Pancreas (tissue), 10 donors: ENCODE results near the gene PARL. TPM values are rescaled to one million over a fixed set of nuclear protein-coding genes. Genes with fewer than 3 reads are reported as not detected.

Experiments
- ATAC-seq, 4 donors: fragments of 200-7000 bp; cut with Tn5 transposase; one replicate each; pipeline versions ENCODE4 v1.8.0 to v1.9.1; 2020; ENCODE audit warnings: mild to moderate bottlenecking in 4 of 4, moderate library complexity in 4 of 4
- DNase-seq, 6 donors: peaks; one replicate each; pipeline ENCODE4 v3.0.0-alpha.2; 2020
- FAIRE-seq: peaks from 2 replicates; lab custom pipeline; 2012; peaks lifted over from hg19 to GRCh38; lab: Jason Lieb, UNC
- H3K27ac ChIP-seq, 4 donors: fragments of 200-600 bp; sonication (generic); 1 replicate in 3 of 4; 2 replicates in 1 of 4; pipeline versions ENCODE4 v1.5.0 to v1.8.0; 2020
- H3K27me3 ChIP-seq, 4 donors: fragments of 200-600 bp; one replicate each; pipeline ENCODE4 v1.8.0; 2021
- H3K36me3 ChIP-seq, 3 donors: fragments of 200-600 bp; sonication (generic) in 1 of 3; one replicate each; pipeline versions ENCODE4 v1.5.0 to v1.8.0; 2020 to 2021
- H3K4me1 ChIP-seq, 3 donors: fragments of 200-600 bp; one replicate each; pipeline ENCODE4 v1.8.0; 2021
- H3K4me3 ChIP-seq, 4 donors: fragments of 200-600 bp; sonication (generic) in 2 of 4; one replicate each; pipeline versions ENCODE4 v1.5.0 to v1.8.0; 2020 to 2021
- H3K9me3 ChIP-seq, 4 donors: fragments of 200-600 bp; one replicate each; pipeline ENCODE4 v1.8.0; 2021
- WGBS, 2 donors: extraction: QIAGEN DNeasy Blood & Tissue Kit; methylation state at CpG; one replicate each; pipeline ENCODE4 v1.1.7; 2013; 5-methylcytosine and 5-hydroxymethylcytosine counted together
- intact Hi-C, 3 donors: fragments of 100-400 bp; cut with DNase I; formaldehyde crosslinking; loops; one replicate each; pipeline versions ENCODE4 v1.11.1 to v1.14.2; 2022
- polyA plus RNA-seq, 2 donors: library from polyadenylated mRNA; stranded (reverse); fragments of 200-250 nt; gene quantifications; one replicate each; pipeline ENCODE4 v1.2.3, GENCODE V29; 2013
- total RNA-seq, 6 donors: library from RNA; stranded (reverse); fragmentation: NEBNext Ultra II Directional in 4 of 6; extraction: Animal tissue kit (Norgen Biotek cat#: 25700) in 4 of 6; gene quantifications; one replicate each; pipeline versions ENCODE4 v1.2.1 to v1.2.4, GENCODE V29; 2021 to 2023
- TF ChIP-seq, protein P1 (sequence below), 4 donors: fragments of 200-600 bp; sonication (generic) in 3 of 4; IDR thresholded peaks; one replicate each; pipeline versions ENCODE4 v1.5.0 to v1.8.0; 2021; ENCODE audit warnings: antibody characterized with exemption in 4 of 4
- donor health status: healthy with polysubstance abuse.
- donor health status: DM: no; HTN: no; CAD: no; lungs with moderate emphysema.
- donor health status: DM: no; HTN: no; CAD: no.
- donor health status: control.
- donor health status: control.
- donor health status: Bipolar disorder and iron deficiency.
- donor health status: DM: yes; HTN: yes; CAD: no.
- donor health status: DM: no; HTN: no; CAD: no.
- donor health status: DM: no; HTN: no; CAD: no.
- donor health status: DM: yes; HTN: yes; CAD: no.

Gene PARL
- total and polyA plus RNA-seq, 8 donors: 26.4 to 65.8 (median 36.1) TPM

DNA sequence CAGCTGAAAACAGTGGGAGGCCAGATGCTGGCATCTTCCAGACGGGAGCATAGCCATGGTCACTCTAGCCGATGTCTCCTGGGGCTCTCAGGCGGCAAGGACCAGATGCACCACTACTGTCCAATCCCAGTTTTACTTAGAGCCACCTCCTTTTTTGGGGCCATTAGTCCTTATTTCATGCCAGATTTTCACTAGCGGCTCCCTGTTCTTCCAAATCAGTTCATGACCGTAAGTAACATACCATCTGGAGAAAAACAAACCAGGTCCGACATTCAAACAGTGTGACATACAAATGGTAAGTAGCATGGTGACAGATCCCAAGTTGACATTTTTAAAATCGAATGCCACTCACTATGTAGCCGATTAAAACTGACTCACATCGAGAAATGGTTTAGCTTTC, 55.2 kb downstream of the PARL start:
- WGBS, 2 donors: 91 to 94% methylated on average over 9 of the region's 9 CpGs
- no peak for FAIRE-seq
- peaks cover 0 to 17% (median 0%) of the 10 kb centered on the region in 3 donors for H3K36me3 ChIP-seq
- H3K4me1 ChIP-seq: peaks cover 0 to 7% (median 0%) of the 10 kb centered on the region in 3 donors
- TF ChIP-seq, protein P1, sequence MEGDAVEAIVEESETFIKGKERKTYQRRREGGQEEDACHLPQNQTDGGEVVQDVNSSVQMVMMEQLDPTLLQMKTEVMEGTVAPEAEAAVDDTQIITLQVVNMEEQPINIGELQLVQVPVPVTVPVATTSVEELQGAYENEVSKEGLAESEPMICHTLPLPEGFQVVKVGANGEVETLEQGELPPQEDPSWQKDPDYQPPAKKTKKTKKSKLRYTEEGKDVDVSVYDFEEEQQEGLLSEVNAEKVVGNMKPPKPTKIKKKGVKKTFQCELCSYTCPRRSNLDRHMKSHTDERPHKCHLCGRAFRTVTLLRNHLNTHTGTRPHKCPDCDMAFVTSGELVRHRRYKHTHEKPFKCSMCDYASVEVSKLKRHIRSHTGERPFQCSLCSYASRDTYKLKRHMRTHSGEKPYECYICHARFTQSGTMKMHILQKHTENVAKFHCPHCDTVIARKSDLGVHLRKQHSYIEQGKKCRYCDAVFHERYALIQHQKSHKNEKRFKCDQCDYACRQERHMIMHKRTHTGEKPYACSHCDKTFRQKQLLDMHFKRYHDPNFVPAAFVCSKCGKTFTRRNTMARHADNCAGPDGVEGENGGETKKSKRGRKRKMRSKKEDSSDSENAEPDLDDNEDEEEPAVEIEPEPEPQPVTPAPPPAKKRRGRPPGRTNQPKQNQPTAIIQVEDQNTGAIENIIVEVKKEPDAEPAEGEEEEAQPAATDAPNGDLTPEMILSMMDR (IDR thresholded peaks at IDR 0.05): no peak
- intact Hi-C loops: no loop called here
- H3K27me3 ChIP-seq: no peaks in the 10 kb centered on the region
- no peak for DNase-seq
- H3K9me3 ChIP-seq: no peaks in the 10 kb centered on the region
- no peak overlapping the region for H3K4me3 ChIP-seq
- no peak for ATAC-seq
- no peak overlapping the region for H3K27ac ChIP-seq

GRCh38 chr3:183828538-183828870, 56.2 kb downstream of the PARL start:
- TF ChIP-seq, protein P1 (IDR thresholded peaks at IDR 0.05): no peak
- DNase-seq: no peak
- H3K27ac ChIP-seq: no peak overlapping the region
- H3K27me3 ChIP-seq: no peaks in the 10 kb centered on the region
- 95 to 97% methylated on average over 7 of the region's 7 CpGs for WGBS, 2 donors
- peaks cover 0 to 7% (median 0%) of the 10 kb centered on the region in 3 donors for H3K4me1 ChIP-seq
- intact Hi-C loops: no loop called here
- H3K9me3 ChIP-seq: no peaks in the 10 kb centered on the region
- H3K36me3 ChIP-seq: peaks cover 0 to 17% (median 0%) of the 10 kb centered on the region in 3 donors
- no peak overlapping the region for H3K4me3 ChIP-seq
- ATAC-seq: no peak
- FAIRE-seq: no peak

- Histone ChIP-seq H3K27me3 (no peaks in the 10 kb centered on the region), H3K4me3 (no peak overlapping the region), H3K27ac (no peak overlapping the region), H3K4me1 (peaks cover 0 to 7% (median 0%) of the 10 kb centered on the region in 3 donors), H3K36me3 (peaks cover 0 to 17% (median 0%) of the 10 kb centered on the region in 3 donors), H3K9me3 (no peaks in the 10 kb centered on the region)
- DNase-seq (no peak), ATAC-seq (no peak), FAIRE-seq (no peak)
- TF ChIP-seq, protein P1 (IDR thresholded peaks at IDR 0.05): no peak
- intact Hi-C loops: no loop called here
- 59 to 65% methylated on average over 14 of the region's 14 CpGs for WGBS, 2 donors
These were observed 56.7 kb downstream of the PARL start for GRCh38 chr3:183827809-183828537.

GRCh38 chr3:183826448-183827250, 58.0 kb downstream of the PARL start:
- Histone ChIP-seq H3K27me3 (no peaks in the 10 kb centered on the region), H3K27ac (peak overlapping the region in 3 of 4 donors; percentile 45 to 53 (median 50)), H3K4me3 (no peak overlapping the region), H3K36me3 (peaks cover 0 to 11% (median 0%) of the 10 kb centered on the region in 3 donors), H3K9me3 (no peaks in the 10 kb centered on the region), H3K4me1 (peaks cover 0 to 7% (median 0%) of the 10 kb centered on the region in 3 donors)
- no peak for FAIRE-seq
- intact Hi-C loops: no loop called here
- ATAC-seq: peak; percentile 31 to 74 (median 52)
- TF ChIP-seq, protein P1 (IDR thresholded peaks at IDR 0.05): no peak
- 73 to 75% methylated on average over 14 of the region's 14 CpGs for WGBS, 2 donors
- DNase-seq: peak; percentile 39 to 81 (median 70)
